SK-N-SH treated with all-trans-retinoic acid at 6 μM for 48 hours (cell line): ENCODE measurements around the gene SMYD3.

Experiments used
- ARNTL ChIP-seq: fragments of 450-650 bp; formaldehyde crosslinking; IDR thresholded peaks from 2 replicates; pipeline ENCODE4 v1.5.0; 2020; ENCODE audit warnings: low read depth, mild to moderate bottlenecking, moderate library complexity, borderline replicate concordance
- OSR1 ChIP-seq: fragments of 250-450 bp; sonication (Bioruptor Pico); IDR thresholded peaks from 2 replicates; pipeline ENCODE4 v1.8.0; 2022; ENCODE audit warnings: moderate library complexity, mild to moderate bottlenecking, inconsistent platforms
- RARB ChIP-seq: fragments of 250-450 bp; sonication (Bioruptor Pico); IDR thresholded peaks from 2 replicates; pipeline ENCODE4 v1.8.0; 2021; ENCODE audit warnings: mild to moderate bottlenecking, moderate library complexity
- TCF4 ChIP-seq: fragments of 250-450 bp; sonication (Bioruptor Pico); IDR thresholded peaks from 2 replicates; pipeline ENCODE4 v1.8.0; 2021; ENCODE audit warnings: mild to moderate bottlenecking, moderate library complexity, borderline replicate concordance
- ZFP30 ChIP-seq: fragments of 450-650 bp; formaldehyde crosslinking; IDR thresholded peaks from 2 replicates; pipeline ENCODE4 v1.5.0; 2022; ENCODE audit warnings: mild to moderate bottlenecking, moderate library complexity
- ZNF8 ChIP-seq: fragments of 450-650 bp; formaldehyde crosslinking; IDR thresholded peaks from 2 replicates; pipeline ENCODE4 v1.5.0; 2020; ENCODE audit warnings: mild to moderate bottlenecking, moderate library complexity
- TF ChIP-seq, protein P1 (sequence below): fragments of 250-450 bp; sonication (Bioruptor Pico); IDR thresholded peaks from 2 replicates; pipeline ENCODE4 v1.8.0; 2020; ENCODE audit warnings: mild to moderate bottlenecking, moderate library complexity, borderline replicate concordance
- TF ChIP-seq, protein P2 (sequence below): fragments of 250-450 bp; sonication (Bioruptor Pico); IDR thresholded peaks from 2 replicates; pipeline ENCODE4 v1.8.0; 2021; ENCODE audit warnings: low read depth, mild to moderate bottlenecking, moderate library complexity, borderline replicate concordance

DNA sequence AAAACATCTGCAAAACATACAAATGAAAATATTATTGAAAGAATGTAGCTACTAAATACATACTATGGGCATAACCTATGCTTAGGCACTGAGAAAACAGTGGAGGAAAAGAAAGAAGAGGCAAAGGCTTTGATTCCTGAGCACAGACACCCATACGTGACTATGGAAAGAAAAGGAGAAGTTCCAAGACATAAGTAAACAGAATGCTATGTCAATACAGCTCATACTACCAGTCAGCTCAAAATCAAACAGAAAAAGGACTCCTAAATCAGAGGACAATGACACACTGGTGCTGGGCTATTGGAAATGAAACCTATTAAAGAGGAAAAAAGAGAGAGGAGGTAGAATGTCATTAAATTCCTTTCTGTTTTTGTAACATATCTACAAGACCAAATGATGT, 225.4 kb downstream of the SMYD3 start:
- TF ChIP-seq, protein P1, sequence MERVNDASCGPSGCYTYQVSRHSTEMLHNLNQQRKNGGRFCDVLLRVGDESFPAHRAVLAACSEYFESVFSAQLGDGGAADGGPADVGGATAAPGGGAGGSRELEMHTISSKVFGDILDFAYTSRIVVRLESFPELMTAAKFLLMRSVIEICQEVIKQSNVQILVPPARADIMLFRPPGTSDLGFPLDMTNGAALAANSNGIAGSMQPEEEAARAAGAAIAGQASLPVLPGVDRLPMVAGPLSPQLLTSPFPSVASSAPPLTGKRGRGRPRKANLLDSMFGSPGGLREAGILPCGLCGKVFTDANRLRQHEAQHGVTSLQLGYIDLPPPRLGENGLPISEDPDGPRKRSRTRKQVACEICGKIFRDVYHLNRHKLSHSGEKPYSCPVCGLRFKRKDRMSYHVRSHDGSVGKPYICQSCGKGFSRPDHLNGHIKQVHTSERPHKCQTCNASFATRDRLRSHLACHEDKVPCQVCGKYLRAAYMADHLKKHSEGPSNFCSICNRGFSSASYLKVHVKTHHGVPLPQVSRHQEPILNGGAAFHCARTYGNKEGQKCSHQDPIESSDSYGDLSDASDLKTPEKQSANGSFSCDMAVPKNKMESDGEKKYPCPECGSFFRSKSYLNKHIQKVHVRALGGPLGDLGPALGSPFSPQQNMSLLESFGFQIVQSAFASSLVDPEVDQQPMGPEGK, result no peak
- TF ChIP-seq, protein P2, sequence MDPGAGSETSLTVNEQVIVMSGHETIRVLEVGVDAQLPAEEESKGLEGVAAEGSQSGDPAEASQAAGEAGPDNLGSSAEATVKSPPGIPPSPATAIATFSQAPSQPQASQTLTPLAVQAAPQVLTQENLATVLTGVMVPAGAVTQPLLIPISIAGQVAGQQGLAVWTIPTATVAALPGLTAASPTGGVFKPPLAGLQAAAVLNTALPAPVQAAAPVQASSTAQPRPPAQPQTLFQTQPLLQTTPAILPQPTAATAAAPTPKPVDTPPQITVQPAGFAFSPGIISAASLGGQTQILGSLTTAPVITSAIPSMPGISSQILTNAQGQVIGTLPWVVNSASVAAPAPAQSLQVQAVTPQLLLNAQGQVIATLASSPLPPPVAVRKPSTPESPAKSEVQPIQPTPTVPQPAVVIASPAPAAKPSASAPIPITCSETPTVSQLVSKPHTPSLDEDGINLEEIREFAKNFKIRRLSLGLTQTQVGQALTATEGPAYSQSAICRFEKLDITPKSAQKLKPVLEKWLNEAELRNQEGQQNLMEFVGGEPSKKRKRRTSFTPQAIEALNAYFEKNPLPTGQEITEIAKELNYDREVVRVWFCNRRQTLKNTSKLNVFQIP (CRISPR knock-in tag), result no peak
- TF ChIP-seq TCF4 (no peak), ZNF8 (no peak), ARNTL (CRISPR knock-in tag) (no peak), RARB (CRISPR knock-in tag) (no peak), ZFP30 (CRISPR knock-in tag) (no peak), OSR1 (no peak)
